Measurements from ENCODE around the gene NUDT22. TPM values are rescaled to one million over a fixed set of nuclear protein-coding genes. Genes with fewer than 3 reads are reported as not detected.

NUDT22 gene
- polyA plus RNA-seq, 1 donor from 2014 or later, result 47.3 TPM

- H3F3A ChIP-seq (ENCODE audit: insufficient read depth, low read length, poor library complexity, severe bottlenecking), result no peaks in the 10 kb centered on the region
- no peak for TF ChIP-seq POLR2AphosphoS5 (IDR thresholded peaks at IDR 0.05)
- no peak for TF ChIP-seq EZH2 (IDR thresholded peaks at IDR 0.05; ENCODE audit: borderline replicate concordance, insufficient read depth, low read length, poor library complexity, severe bottlenecking)
- no peak for TF ChIP-seq SMC3 (conservative IDR thresholded peaks at IDR 0.05; ENCODE audit: poor library complexity)
- no peak for TF ChIP-seq CTCF (IDR thresholded peaks at IDR 0.05; ENCODE audit: poor library complexity, severe bottlenecking)
- TF ChIP-seq TAF1 (IDR thresholded peaks at IDR 0.05; ENCODE audit: low read depth), result no peak
- TF ChIP-seq MXI1 (conservative IDR thresholded peaks at IDR 0.05; ENCODE audit: poor library complexity, severe bottlenecking), result no peak
- no peak for TF ChIP-seq RAD21 (conservative IDR thresholded peaks at IDR 0.05)
- no peak for TF ChIP-seq EP300 (conservative IDR thresholded peaks at IDR 0.05; ENCODE audit: poor library complexity, severe bottlenecking)
- no peak for TF ChIP-seq REST (IDR thresholded peaks at IDR 0.05; ENCODE audit: borderline replicate concordance)
- H3K9me3 ChIP-seq (ENCODE audit: low read length), result no peaks in the 10 kb centered on the region
- peaks cover 8% of the 10 kb centered on the region for H3K27me3 ChIP-seq (ENCODE audit: insufficient read depth, low read depth, low read length)
- H3K4me2 ChIP-seq (ENCODE audit: low read length), result no peak overlapping the region
- H4K20me1 ChIP-seq (ENCODE audit: insufficient read depth), result no peaks in the 10 kb centered on the region
- no peak overlapping the region for H3K9ac ChIP-seq (ENCODE audit: low read length)
- H2AFZ ChIP-seq (ENCODE audit: low read depth, low read length), result no peak overlapping the region
- H3K27ac ChIP-seq (ENCODE audit: low read length), result no peak overlapping the region
- no peaks in the 10 kb centered on the region for H3K9me2 ChIP-seq (ENCODE audit: insufficient read depth, low read length)
- peaks cover 13% of the 10 kb centered on the region for H3K79me2 ChIP-seq (replicated peaks; ENCODE audit: insufficient read depth, low read length)
- no peaks in the 10 kb centered on the region for H3K36me3 ChIP-seq (ENCODE audit: insufficient read depth, low read length)
- no peak overlapping the region for H3K4me3 ChIP-seq (ENCODE audit: low read length)
These were observed 22.5 kb downstream of the NUDT22 start for GRCh38 chr11:64248578-64248977.

GRCh38 chr11:64249038-64249437, 23.0 kb downstream of the NUDT22 start:
- H2AFZ ChIP-seq (ENCODE audit: low read depth, low read length), result no peak overlapping the region
- H3K9me3 ChIP-seq (ENCODE audit: low read length), result no peaks in the 10 kb centered on the region
- H3K4me3 ChIP-seq (ENCODE audit: low read length), result no peak overlapping the region
- TF ChIP-seq REST (IDR thresholded peaks at IDR 0.05; ENCODE audit: borderline replicate concordance), result no peak
- no peak for TF ChIP-seq SMC3 (conservative IDR thresholded peaks at IDR 0.05; ENCODE audit: poor library complexity)
- H3K4me2 ChIP-seq (ENCODE audit: low read length), result no peak overlapping the region
- peaks cover 13% of the 10 kb centered on the region for H3K79me2 ChIP-seq (replicated peaks; ENCODE audit: insufficient read depth, low read length)
- no peaks in the 10 kb centered on the region for H4K20me1 ChIP-seq (ENCODE audit: insufficient read depth)
- peaks cover 8% of the 10 kb centered on the region for H3K27me3 ChIP-seq (ENCODE audit: insufficient read depth, low read depth, low read length)
- no peaks in the 10 kb centered on the region for H3F3A ChIP-seq (ENCODE audit: insufficient read depth, low read length, poor library complexity, severe bottlenecking)
- no peaks in the 10 kb centered on the region for H3K9me2 ChIP-seq (ENCODE audit: insufficient read depth, low read length)
- H3K27ac ChIP-seq (ENCODE audit: low read length), result no peak overlapping the region
- no peak overlapping the region for H3K9ac ChIP-seq (ENCODE audit: low read length)
- H3K36me3 ChIP-seq (ENCODE audit: insufficient read depth, low read length), result no peaks in the 10 kb centered on the region

All from neural cell (in vitro differentiated cells).